Loucy (cell line): ENCODE data around the gene ANO10.

Source experiments
- H2AFZ ChIP-seq: fragments of 200-600 bp; sonication (generic); 2 replicates; pipeline ENCODE4 v1.6.0; 2016; ENCODE audit warnings: antibody characterized with exemption, mild to moderate bottlenecking, low read length, moderate library complexity
- H3F3A ChIP-seq: fragments of 200-600 bp; 2 replicates; pipeline ENCODE4 v1.6.0; 2016; ENCODE audit warnings: antibody characterized with exemption, low read depth, mild to moderate bottlenecking
- H3K27me3 ChIP-seq: fragments of 200-600 bp; sonication (generic); 2 replicates; pipeline ENCODE4 v1.6.1; 2014; ENCODE audit warnings: low read length, mild to moderate bottlenecking; ENCODE audit not compliant: insufficient read depth, poor library complexity, severe bottlenecking
- H3K36me3 ChIP-seq: fragments of 200-600 bp; sonication (generic); 2 replicates; pipeline ENCODE4 v1.6.1; 2016; ENCODE audit warnings: low read length; ENCODE audit not compliant: insufficient read depth
- H3K4me1 ChIP-seq: fragments of 200-600 bp; sonication (generic); 2 replicates; pipeline ENCODE4 v1.5.1; 2014; ENCODE audit warnings: low read length, mild to moderate bottlenecking; ENCODE audit not compliant: insufficient read depth, poor library complexity, severe bottlenecking
- H3K4me2 ChIP-seq: fragments of 200-600 bp; sonication (generic); 2 replicates; pipeline ENCODE4 v1.6.0; 2014; ENCODE audit warnings: antibody characterized with exemption, low read length, low read depth, mild to moderate bottlenecking; ENCODE audit not compliant: poor library complexity, severe bottlenecking
- H3K4me3 ChIP-seq: fragments of 200-600 bp; sonication (generic); 2 replicates; pipeline ENCODE4 v1.5.1; 2014; ENCODE audit warnings: low read length, mild to moderate bottlenecking, mixed read lengths; ENCODE audit not compliant: poor library complexity, severe bottlenecking
- H3K79me2 ChIP-seq: fragments of 200-600 bp; sonication (generic); 2 replicates; pipeline ENCODE4 v1.6.1; 2014; ENCODE audit warnings: low read length; ENCODE audit not compliant: insufficient read depth
- H3K9ac ChIP-seq: fragments of 200-600 bp; sonication (generic); 2 replicates; pipeline ENCODE4 v1.6.0; 2014; ENCODE audit warnings: mild to moderate bottlenecking, low read depth, low read length, moderate library complexity; ENCODE audit not compliant: poor library complexity, severe bottlenecking
- H3K9me2 ChIP-seq: fragments of 200-600 bp; sonication (generic); replicated peaks from 2 replicates; pipeline ENCODE4 v1.6.1; 2016; ENCODE audit warnings: low read depth, low read length, mixed read lengths
- H3K9me3 ChIP-seq: fragments of 200-600 bp; sonication (generic); 2 replicates; pipeline ENCODE4 v1.6.1; 2014; ENCODE audit warnings: mild to moderate bottlenecking, antibody characterized with exemption, low read length, low read depth; ENCODE audit not compliant: insufficient read depth
- H4K20me1 ChIP-seq: fragments of 200-600 bp; sonication (generic); 2 replicates; pipeline ENCODE4 v1.6.0; 2014; ENCODE audit warnings: antibody characterized with exemption, low read length, mild to moderate bottlenecking; ENCODE audit not compliant: insufficient read depth, poor library complexity, severe bottlenecking
- EZH2phosphoT487 ChIP-seq: fragments of 200-600 bp; IDR thresholded peaks from 2 replicates; pipeline ENCODE4 v1.6.1; 2018; ENCODE audit warnings: antibody characterized with exemption, mild to moderate bottlenecking, moderate library complexity, borderline replicate concordance
- TF ChIP-seq, protein P1 (sequence below): fragments of 200-600 bp; sonication (generic); conservative IDR thresholded peaks from 2 replicates; pipeline ENCODE4 v1.5.1; 2014; ENCODE audit warnings: mild to moderate bottlenecking, antibody characterized with exemption, low read length

ANO10 gene

DNA sequence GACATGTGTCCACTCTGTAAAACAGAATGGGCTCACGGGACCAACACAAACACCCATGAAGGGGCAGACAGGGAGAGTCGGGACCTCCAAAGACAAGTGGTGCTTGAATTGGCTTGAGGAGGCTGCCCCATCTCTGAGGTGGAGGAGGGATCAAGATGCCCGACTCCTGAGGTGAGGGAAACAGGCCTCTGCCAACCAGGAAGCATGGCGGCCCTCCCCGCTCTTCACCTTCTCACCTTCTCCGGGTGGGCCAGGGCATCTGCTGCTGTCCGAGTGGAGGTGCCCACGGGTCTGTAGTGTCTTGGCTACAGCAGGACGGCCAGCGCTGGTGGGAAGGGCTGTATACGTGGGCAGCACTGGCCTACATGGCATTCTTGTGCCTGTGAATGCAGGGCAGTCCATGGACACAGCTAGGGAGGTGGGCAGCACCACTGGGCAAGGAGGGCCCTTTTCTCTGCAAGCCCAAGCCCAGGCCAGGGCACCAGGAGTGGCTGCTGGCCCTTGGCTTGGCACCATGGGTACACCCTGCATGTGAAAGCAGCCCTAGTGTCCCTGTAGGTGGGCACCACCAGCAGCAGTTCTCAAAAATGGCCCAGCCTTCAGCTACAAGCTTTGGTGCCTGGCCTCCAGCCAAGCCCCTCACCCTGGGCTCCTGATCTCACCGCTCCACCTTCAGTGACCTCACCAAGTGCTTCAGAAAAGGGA is 256.1 kb downstream of the ANO10 start:
- Histone ChIP-seq H3K9me3 (no peaks in the 10 kb centered on the region), H4K20me1 (no peaks in the 10 kb centered on the region), H3K27me3 (no peaks in the 10 kb centered on the region)

DNA sequence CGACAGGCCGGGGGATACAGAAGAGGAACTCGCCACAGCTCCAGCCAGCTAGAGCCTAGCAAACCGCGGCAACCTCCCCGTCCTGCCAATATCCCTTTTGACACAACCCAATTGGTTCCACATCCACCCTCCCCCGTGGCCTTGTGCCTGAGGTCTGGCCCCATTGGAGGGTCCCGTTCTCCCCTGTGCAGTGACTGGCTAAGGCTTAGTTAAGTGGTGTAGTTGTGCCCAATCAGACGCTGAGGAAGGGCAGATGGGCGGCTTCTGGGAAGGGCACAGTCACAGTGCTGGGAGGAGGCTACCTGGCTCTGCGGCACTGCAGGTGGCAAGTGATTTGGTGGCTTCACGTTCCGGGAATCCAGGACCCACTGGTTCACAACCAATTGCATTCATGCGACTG is 256.9 kb downstream of the ANO10 start:
- H3K27me3 ChIP-seq = no peaks in the 10 kb centered on the region
- no peaks in the 10 kb centered on the region for H3K4me1 ChIP-seq
- H3K4me3 ChIP-seq = no peak overlapping the region
- no peaks in the 10 kb centered on the region for H3K79me2 ChIP-seq
- no peaks in the 10 kb centered on the region for H3K9me3 ChIP-seq
- TF ChIP-seq, protein P1, sequence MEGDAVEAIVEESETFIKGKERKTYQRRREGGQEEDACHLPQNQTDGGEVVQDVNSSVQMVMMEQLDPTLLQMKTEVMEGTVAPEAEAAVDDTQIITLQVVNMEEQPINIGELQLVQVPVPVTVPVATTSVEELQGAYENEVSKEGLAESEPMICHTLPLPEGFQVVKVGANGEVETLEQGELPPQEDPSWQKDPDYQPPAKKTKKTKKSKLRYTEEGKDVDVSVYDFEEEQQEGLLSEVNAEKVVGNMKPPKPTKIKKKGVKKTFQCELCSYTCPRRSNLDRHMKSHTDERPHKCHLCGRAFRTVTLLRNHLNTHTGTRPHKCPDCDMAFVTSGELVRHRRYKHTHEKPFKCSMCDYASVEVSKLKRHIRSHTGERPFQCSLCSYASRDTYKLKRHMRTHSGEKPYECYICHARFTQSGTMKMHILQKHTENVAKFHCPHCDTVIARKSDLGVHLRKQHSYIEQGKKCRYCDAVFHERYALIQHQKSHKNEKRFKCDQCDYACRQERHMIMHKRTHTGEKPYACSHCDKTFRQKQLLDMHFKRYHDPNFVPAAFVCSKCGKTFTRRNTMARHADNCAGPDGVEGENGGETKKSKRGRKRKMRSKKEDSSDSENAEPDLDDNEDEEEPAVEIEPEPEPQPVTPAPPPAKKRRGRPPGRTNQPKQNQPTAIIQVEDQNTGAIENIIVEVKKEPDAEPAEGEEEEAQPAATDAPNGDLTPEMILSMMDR = no peak
- no peak for TF ChIP-seq EZH2phosphoT487
- no peak overlapping the region for H3K9ac ChIP-seq
- no peaks in the 10 kb centered on the region for H4K20me1 ChIP-seq
- H2AFZ ChIP-seq = no peak overlapping the region
- no peak overlapping the region for H3K4me2 ChIP-seq
- H3K9me2 ChIP-seq = no peaks in the 10 kb centered on the region
- no peaks in the 10 kb centered on the region for H3F3A ChIP-seq
- H3K36me3 ChIP-seq = no peaks in the 10 kb centered on the region; the same call in 1 of the 2 replicates

More for the DNA sequence above, 256.1 kb downstream of the ANO10 start:
- no peak overlapping the region for H3K4me2 ChIP-seq
- no peak for TF ChIP-seq EZH2phosphoT487
- TF ChIP-seq, protein P1 = no peak
- H3K79me2 ChIP-seq = no peaks in the 10 kb centered on the region
- no peak overlapping the region for H2AFZ ChIP-seq
- no peaks in the 10 kb centered on the region; the same call in 1 of the 2 replicates for H3K36me3 ChIP-seq
- H3K4me1 ChIP-seq = no peaks in the 10 kb centered on the region
- no peak overlapping the region for H3K4me3 ChIP-seq
- H3K9me2 ChIP-seq = no peaks in the 10 kb centered on the region
- H3F3A ChIP-seq = no peaks in the 10 kb centered on the region
- no peak overlapping the region for H3K9ac ChIP-seq

DNA sequence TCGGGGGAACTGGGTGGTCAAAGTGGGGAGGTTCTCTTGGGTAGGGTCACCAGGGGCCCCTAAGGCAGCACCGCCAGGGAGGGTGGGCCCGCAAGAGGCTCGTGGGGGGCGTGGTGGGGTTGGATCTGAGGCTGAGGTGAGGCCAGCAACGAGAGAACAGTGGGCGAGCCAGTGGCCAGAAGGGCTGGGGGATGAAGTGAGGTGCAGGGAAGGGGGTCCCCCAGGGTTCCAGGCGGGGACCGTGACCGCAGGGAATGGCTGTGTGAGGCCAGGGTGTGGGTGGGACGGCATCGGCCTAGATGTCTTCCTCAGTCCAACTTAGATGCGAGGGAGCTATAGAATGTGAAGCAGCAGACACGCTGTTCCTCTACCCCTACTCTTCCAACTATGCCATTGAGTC is 257.3 kb downstream of the ANO10 start:
- Histone ChIP-seq H3K4me2 (no peak overlapping the region), H3K27me3 (no peaks in the 10 kb centered on the region), H3K4me3 (no peak overlapping the region), H4K20me1 (no peaks in the 10 kb centered on the region), H3F3A (no peaks in the 10 kb centered on the region), H3K9me2 (no peaks in the 10 kb centered on the region), H3K9ac (no peak overlapping the region), H3K36me3 (no peaks in the 10 kb centered on the region; the same call in 1 of the 2 replicates), H3K79me2 (no peaks in the 10 kb centered on the region), H2AFZ (no peak overlapping the region), H3K4me1 (no peaks in the 10 kb centered on the region), H3K9me3 (no peaks in the 10 kb centered on the region)
- TF ChIP-seq, protein P1 = no peak
- TF ChIP-seq EZH2phosphoT487 = no peak
